H1 (cell line): Measurements from ENCODE around the gene PAX5. TPM values are rescaled to one million over a fixed set of nuclear protein-coding genes. Genes with fewer than 3 reads are reported as not detected.

Experiments
- CTCF ChIA-PET: fragments of 300-600 bp; sonication (Branson Sonifier 250); formaldehyde crosslinking; loops from one replicate; lab custom pipeline; 2021; ENCODE audit not compliant: partially characterized antibody; lab: Charles Lee
- POLR2A ChIA-PET: fragments of 300-600 bp; sonication (Branson Sonifier 250); formaldehyde crosslinking; loops from one replicate; lab custom pipeline; 2021; ENCODE audit warnings: inconsistent platforms; ENCODE audit not compliant: partially characterized antibody; lab: Charles Lee
- DNase-seq, 2 experiments: peaks; one replicate each; pipeline versions ENCODE4 v3.0.0 to v3.0.0-alpha.2; 2010 to 2022; ENCODE audit warnings: low spot score in 2 of 2, low read depth in 1 of 2, mixed read lengths in 1 of 2
- FAIRE-seq: peaks from 2 replicates; lab custom pipeline; 2011; peaks lifted over from hg19 to GRCh38; lab: Jason Lieb, UNC
- H2AFZ ChIP-seq: 2 replicates; pipeline ENCODE4 v1.8.1; 2012; ENCODE audit warnings: low read length, inconsistent platforms
- H2AK5ac ChIP-seq: 2 replicates; pipeline ENCODE4 v1.6.1; 2013; ENCODE audit warnings: low read depth, low read length
- H2BK120ac ChIP-seq: replicated peaks from 2 replicates; pipeline ENCODE3; 2013; ENCODE audit warnings: low read depth, low read length, inconsistent platforms
- H2BK12ac ChIP-seq: 2 replicates; pipeline ENCODE4 v1.6.1; 2013; ENCODE audit warnings: low read depth, low read length
- H2BK15ac ChIP-seq: 2 replicates; pipeline ENCODE4 v1.6.1; 2013; ENCODE audit warnings: low read length
- H2BK20ac ChIP-seq: 2 replicates; pipeline ENCODE4 v1.6.1; 2013; ENCODE audit warnings: low read length
- H2BK5ac ChIP-seq: 2 replicates; pipeline ENCODE4 v1.6.1; 2013; ENCODE audit warnings: low read depth, low read length
- H3K14ac ChIP-seq: 2 replicates; pipeline ENCODE4 v1.6.1; 2013; ENCODE audit warnings: inconsistent platforms; ENCODE audit not compliant: insufficient read length
- H3K18ac ChIP-seq: 2 replicates; pipeline ENCODE4 v1.6.1; 2013; ENCODE audit warnings: low read length; ENCODE audit errors: extremely low read depth
- H3K23ac ChIP-seq: 2 replicates; pipeline ENCODE4 v1.6.1; 2013; ENCODE audit warnings: inconsistent platforms; ENCODE audit not compliant: insufficient read length
- H3K23me2 ChIP-seq: 2 replicates; pipeline ENCODE4 v1.6.1; 2013; ENCODE audit warnings: low read depth, low read length
- H3K27ac ChIP-seq: 2 replicates; pipeline ENCODE4 v1.6.1; 2011; ENCODE audit warnings: low read depth, low read length, inconsistent platforms
- H3K27me3 ChIP-seq, 4 experiments: replicated peaks in 1 of 4; 1 replicate in 1 of 4; 2 replicates in 3 of 4; pipeline versions ENCODE4 v1.6.1 to v1.8.1; 2011 to 2013; ENCODE audit warnings: low read length in 3 of 4, mild to moderate bottlenecking in 3 of 4, inconsistent platforms in 2 of 4, mixed read lengths in 2 of 4, moderate library complexity in 1 of 4; ENCODE audit not compliant: control insufficient read depth in 3 of 4, insufficient read depth in 3 of 4; ENCODE audit errors: extremely low read depth in 1 of 4
- H3K36me3 ChIP-seq, 4 experiments: 2 replicates each; pipeline versions ENCODE4 v1.6.1 to v1.8.1; 2011 to 2013; ENCODE audit warnings: mild to moderate bottlenecking in 4 of 4, low read length in 3 of 4, moderate library complexity in 2 of 4, control low read depth in 1 of 4, inconsistent platforms in 1 of 4; ENCODE audit not compliant: insufficient read depth in 4 of 4, control insufficient read depth in 2 of 4
- H3K4ac ChIP-seq: replicated peaks from 2 replicates; pipeline ENCODE3; 2013; ENCODE audit warnings: low read length, low read depth, mixed read lengths, inconsistent platforms; ENCODE audit not compliant: insufficient read length
- H3K4me1 ChIP-seq, 4 experiments: replicated peaks in 1 of 4; 1 replicate in 1 of 4; 2 replicates in 3 of 4; pipeline versions ENCODE4 v1.6.1 to v1.8.1; 2011 to 2013; ENCODE audit warnings: low read length in 3 of 4, inconsistent platforms in 2 of 4, mixed read lengths in 1 of 4; ENCODE audit not compliant: insufficient read depth in 4 of 4, control insufficient read depth in 3 of 4
- H3K4me2 ChIP-seq, 2 experiments: 2 replicates each; pipeline versions ENCODE4 v1.6.1 to v1.8.1; 2011 to 2013; ENCODE audit warnings: low read depth in 2 of 2, low read length in 2 of 2, control low read depth in 1 of 2, inconsistent platforms in 1 of 2, mild to moderate bottlenecking in 1 of 2; ENCODE audit not compliant: insufficient read depth in 1 of 2
- H3K4me3 ChIP-seq, 4 experiments: fragments of 200-600, 300-600 bp in 1 of 4; sonication (generic), shearing (Covaris generic), sonication (Bioruptor Twin) in 1 of 4; 2 replicates each; pipeline versions ENCODE4 v1.5.1 to v1.8.1; 2011 to 2016; ENCODE audit warnings: low read length in 4 of 4, low read depth in 3 of 4, control low read depth in 2 of 4, inconsistent platforms in 2 of 4, mild to moderate bottlenecking in 2 of 4, mixed read lengths in 1 of 4, moderate library complexity in 1 of 4; ENCODE audit not compliant: insufficient read depth in 2 of 4; ENCODE audit errors: extremely low read depth in 1 of 4
- H3K56ac ChIP-seq: replicated peaks from 2 replicates; pipeline ENCODE3; 2013; ENCODE audit warnings: low read depth, mild to moderate bottlenecking, mixed read lengths, low read length, inconsistent platforms; ENCODE audit not compliant: insufficient read length
- H3K79me1 ChIP-seq: 2 replicates; pipeline ENCODE4 v1.6.1; 2013; ENCODE audit warnings: low read depth, low read length, control low read depth
- H3K79me2 ChIP-seq, 2 experiments: 2 replicates each; pipeline versions ENCODE4 v1.6.1 to v1.8.1; 2012 to 2013; ENCODE audit warnings: low read length in 2 of 2, mild to moderate bottlenecking in 2 of 2, inconsistent platforms in 1 of 2; ENCODE audit not compliant: insufficient read depth in 2 of 2, control insufficient read depth in 1 of 2
- H3K9ac ChIP-seq, 4 experiments: replicated peaks in 1 of 4; 1 replicate in 1 of 4; 2 replicates in 3 of 4; pipeline versions ENCODE4 v1.6.1 to v1.8.1; 2011 to 2013; ENCODE audit warnings: low read depth in 3 of 4, low read length in 3 of 4, control low read depth in 2 of 4, mild to moderate bottlenecking in 2 of 4, moderate library complexity in 2 of 4, inconsistent platforms in 1 of 4; ENCODE audit errors: extremely low read depth in 1 of 4
- H3K9me3 ChIP-seq, 2 experiments: 2 replicates each; pipeline versions ENCODE4 v1.6.1 to v1.8.1; 2012 to 2013; ENCODE audit warnings: mild to moderate bottlenecking in 2 of 2, moderate library complexity in 2 of 2, control low read depth in 1 of 2, inconsistent platforms in 1 of 2, low read depth in 1 of 2, low read length in 1 of 2, mixed read lengths in 1 of 2; ENCODE audit not compliant: insufficient read depth in 2 of 2
- H4K20me1 ChIP-seq, 2 experiments: replicated peaks in 1 of 2; 2 replicates each; pipeline versions ENCODE3 to v1.8.1; 2011 to 2013; ENCODE audit warnings: inconsistent platforms in 2 of 2, low read length in 2 of 2, mild to moderate bottlenecking in 1 of 2; ENCODE audit not compliant: insufficient read depth in 2 of 2, control insufficient read depth in 1 of 2
- H4K5ac ChIP-seq: 2 replicates; pipeline ENCODE4 v1.6.1; 2013; ENCODE audit warnings: low read length, low read depth, mixed read lengths, inconsistent platforms; ENCODE audit not compliant: insufficient read length
- H4K8ac ChIP-seq: 2 replicates; pipeline ENCODE4 v1.8.0; 2013; ENCODE audit warnings: mild to moderate bottlenecking, moderate library complexity, low read length, inconsistent platforms; ENCODE audit not compliant: insufficient read depth; ENCODE audit errors: extremely low read depth
- H4K91ac ChIP-seq: replicated peaks from 2 replicates; pipeline ENCODE3; 2013; ENCODE audit warnings: low read length, mixed read lengths, inconsistent platforms; ENCODE audit not compliant: insufficient read length
- ATF3 ChIP-seq: IDR thresholded peaks from 2 replicates; pipeline ENCODE4 v1.6.1; 2011; ENCODE audit warnings: low read depth, mild to moderate bottlenecking, low read length; ENCODE audit not compliant: insufficient read depth
- BCL11A ChIP-seq, 2 experiments: IDR thresholded peaks; one replicate each; pipeline ENCODE4 v1.6.1; 2011; ENCODE audit warnings: low read depth in 2 of 2, low read length in 2 of 2, mild to moderate bottlenecking in 2 of 2
- BRCA1 ChIP-seq: IDR thresholded peaks from 2 replicates; pipeline ENCODE4 v1.6.1; 2012; ENCODE audit warnings: low read depth, low read length, improper control_type of control experiment
- CHD2 ChIP-seq: IDR thresholded peaks from 2 replicates; pipeline ENCODE4 v1.6.1; 2012; ENCODE audit warnings: low read length, improper control_type of control experiment
- CTBP2 ChIP-seq: IDR thresholded peaks from 2 replicates; pipeline ENCODE4 v1.7.0; 2011; ENCODE audit warnings: borderline replicate concordance, mild to moderate bottlenecking, moderate library complexity, mixed read lengths, low read length; ENCODE audit not compliant: insufficient read depth, insufficient read length
- GABPA ChIP-seq: IDR thresholded peaks from 2 replicates; pipeline ENCODE4 v1.6.1; 2011; ENCODE audit warnings: mild to moderate bottlenecking, low read length, moderate library complexity, borderline replicate concordance; ENCODE audit not compliant: insufficient read depth
- JUND ChIP-seq: IDR thresholded peaks from 2 replicates; pipeline ENCODE4 v1.6.1; 2011; ENCODE audit warnings: mild to moderate bottlenecking, improper control_type of control experiment, low read length
- MAX ChIP-seq: IDR thresholded peaks from 2 replicates; pipeline ENCODE4 v1.6.1; 2012; ENCODE audit warnings: inconsistent platforms
- PHF8 ChIP-seq: fragments of 200-600 bp; sonication (generic); conservative IDR thresholded peaks from 2 replicates; pipeline ENCODE4 v1.7.1; 2012; ENCODE audit warnings: low read depth, mild to moderate bottlenecking, inconsistent platforms, low read length, moderate library complexity
- RFX5 ChIP-seq: IDR thresholded peaks from 2 replicates; pipeline ENCODE4 v1.6.1; 2011; ENCODE audit warnings: low read depth, low read length, improper control_type of control experiment, borderline replicate concordance
- SIX5 ChIP-seq: IDR thresholded peaks from 2 replicates; pipeline ENCODE4 v1.6.1; 2011; ENCODE audit warnings: mild to moderate bottlenecking, low read depth, low read length
- TCF12 ChIP-seq: IDR thresholded peaks from 2 replicates; pipeline ENCODE4 v1.6.1; 2011; ENCODE audit warnings: low read depth, mild to moderate bottlenecking, low read length
- WGBS, 2 experiments: shearing (Covaris generic) in 1 of 2; methylation state at CpG; one replicate each; pipeline versions ENCODE4 v1.1.6 to v1.1.7; 2013 to 2015; ENCODE audit warnings: low lambda C conversion rate in 2 of 2, mixed read lengths in 2 of 2, inconsistent platforms in 1 of 2, low coverage in 1 of 2, missing lambda C conversion rate in 1 of 2; ENCODE audit not compliant: insufficient replicate concordance in 2 of 2, insufficient coverage in 1 of 2, insufficient read length in 1 of 2; ENCODE audit errors: extremely low coverage in 1 of 2, missing lambda C conversion rate in 1 of 2; 5-methylcytosine and 5-hydroxymethylcytosine counted together
- polyA plus RNA-seq, 7 experiments: library from polyadenylated mRNA; depleted of rRNA in 3 of 7; stranded (reverse) in 5 of 7; unstranded in 2 of 7; fragments of >200 nt in 5 of 7; fragments of 200-250 nt in 2 of 7; gene quantifications; 1 replicate in 5 of 7; 2 replicates in 1 of 7; 4 replicates in 1 of 7; pipeline versions ENCODE4 v1.2.1 to v1.2.3, GENCODE V29; 2011 to 2013; ENCODE audit warnings: missing spikeins in 2 of 7, mixed read lengths in 2 of 7
- total RNA-seq: library from RNA; stranded (reverse); fragmentation: NEBNext Ultra II Directional; extraction: Animal tissue kit (Norgen Biotek cat#: 25700); gene quantifications from 2 replicates; pipeline ENCODE4 v1.2.1, GENCODE V29; 2021

PAX5 gene
- total and polyA plus RNA-seq, 2 of the 8 experiments (the other 6 are each of a cell fraction or from before 2014, with no cell fraction given): 0.29 to 0.43 TPM

GRCh38 chr9:36897019-36897418, 137.0 kb downstream of the PAX5 start:
- Histone ChIP-seq H3K14ac (no peak overlapping the region), H3K4me3 (no peak overlapping the region), H2AK5ac (no peak overlapping the region), H3K23ac (no peak overlapping the region), H2BK20ac (no peak overlapping the region), H4K8ac (peak overlapping the region; percentile 74; the same call in 1 of the 2 replicates), H3K27me3 (no peaks in the 10 kb centered on the region), H3K27ac (no peak overlapping the region), H2AFZ (no peak overlapping the region), H2BK5ac (no peak overlapping the region; the same call in 1 of the 2 replicates), H2BK15ac (peak overlapping the region; percentile 31; the same call in 1 of the 2 replicates), H3K9me3 (no peaks in the 10 kb centered on the region), H4K91ac (no peak overlapping the region), H3K23me2 (no peaks in the 10 kb centered on the region), H3K4me1 (peaks cover 0 to 2% (median 0%) of the 10 kb centered on the region in 4 experiments; a peak in 2 of 7 replicates)
- CTCF ChIA-PET: interaction anchor here (0.9 to 10.4 kb wide), 11 partner anchors 11 to 235 kb away, joined by 3 to 99 read pairs (median 4); no protein-coding TSS in a partner anchor
- no peak for FAIRE-seq
- DNase-seq: no peak
- WGBS, 2 experiments: 80% methylated on average over 10 of the region's 10 CpGs; no CpG with 5 or more reads in 1 of the 2 experiments
- TF ChIP-seq ATF3 (no peak), CTBP2 (no peak), CHD2 (no peak), BRCA1 (no peak), PHF8 (no peak), MAX (no peak), BCL11A (IDR thresholded peaks at IDR 0.05; ENCODE audit: low read depth in 2 of 2, low read length in 2 of 2) (no peak), SIX5 (no peak), GABPA (no peak), RFX5 (no peak), JUND (no peak), TCF12 (no peak)
- TF ChIP-seq, all 59 proteins: peak for 0
- H3K79me1 ChIP-seq: no peaks in the 10 kb centered on the region
- POLR2A ChIA-PET: interaction anchor here (0.9 kb wide), 1 partner anchor 61 kb away, joined by 3 read pairs; no protein-coding TSS in a partner anchor
- no peak overlapping the region for H2BK120ac ChIP-seq
- H4K20me1 ChIP-seq: no peaks in the 10 kb centered on the region
- no peaks in the 10 kb centered on the region for H3K36me3 ChIP-seq
- H3K18ac ChIP-seq: no peak overlapping the region
- no peak overlapping the region for H3K4me2 ChIP-seq
- no peak overlapping the region for H3K9ac ChIP-seq
- no peak overlapping the region for H2BK12ac ChIP-seq
- H4K5ac ChIP-seq: no peak overlapping the region
- no peak overlapping the region for H3K4ac ChIP-seq
- no peaks in the 10 kb centered on the region for H3K79me2 ChIP-seq
- H3K56ac ChIP-seq: no peak overlapping the region
